Glomerular visceral epithelial cell (primary cell): ENCODE data around the gene MARVELD2.
A peak's percentile ranks its signal among the peaks of the same experiment; 100 is the strongest.
"Not testable (repeated sequence)": the region's sequence is repeated elsewhere in the genome, so short reads cannot be mapped to it uniquely, and the experiment has no call there.

Experiments
- DNase-seq: peaks from one replicate; pipeline ENCODE4 v3.0.0-alpha.2; 2016; ENCODE audit errors: extremely low spot score

The MARVELD2 gene

DNA sequence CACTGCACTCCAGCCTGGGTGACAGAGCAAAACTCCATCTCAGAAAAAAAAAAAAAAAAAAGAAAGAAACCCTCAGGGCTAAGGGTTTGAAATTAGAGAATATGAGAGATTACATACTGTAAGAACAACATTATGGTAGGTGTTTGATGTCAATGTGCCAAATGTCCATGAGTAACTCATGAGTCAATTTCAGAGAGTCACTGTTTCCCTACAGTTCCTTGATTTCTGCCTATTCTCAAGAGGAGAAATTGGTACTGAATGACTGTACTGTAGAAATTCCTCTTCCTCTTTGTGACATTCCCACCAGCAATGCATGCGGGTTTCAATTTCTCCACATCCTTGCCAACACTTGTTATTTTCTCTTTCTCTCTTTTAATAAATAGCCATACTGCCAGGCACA is 35.2 kb downstream of the MARVELD2 start:
- DNase-seq = peak; percentile 56

- not testable (repeated sequence) for DNase-seq
Measured at GRCh38 chr5:69450527-69450926, 35.6 kb downstream of the MARVELD2 start.

GRCh38 chr5:69451941-69452647 is 37.2 kb downstream of the MARVELD2 start:
- DNase-seq = no peak

DNA sequence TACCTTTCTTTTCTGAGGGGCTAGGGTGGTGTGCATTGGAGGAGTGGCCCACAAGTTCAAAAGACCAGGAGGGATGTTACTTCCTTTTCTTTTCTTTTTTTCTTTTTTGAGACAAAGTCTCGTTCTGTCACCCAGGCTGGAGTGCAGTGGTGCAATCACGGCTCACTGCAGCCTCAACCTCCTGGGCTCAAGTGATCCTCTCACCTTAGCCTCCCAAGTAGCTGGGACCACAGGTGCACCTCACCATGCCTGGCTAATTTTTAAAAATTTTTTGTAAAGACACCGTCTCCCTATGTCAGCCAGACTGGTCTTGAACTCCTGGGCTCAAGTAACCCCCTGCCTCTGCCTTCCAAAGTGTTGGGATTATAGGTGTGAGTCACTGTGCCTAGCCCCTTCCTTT is 38.6 kb downstream of the MARVELD2 start:
- not testable (repeated sequence) for DNase-seq

GRCh38 chr5:69454460-69455249 is 39.7 kb downstream of the MARVELD2 start:
- DNase-seq = no peak

DNA sequence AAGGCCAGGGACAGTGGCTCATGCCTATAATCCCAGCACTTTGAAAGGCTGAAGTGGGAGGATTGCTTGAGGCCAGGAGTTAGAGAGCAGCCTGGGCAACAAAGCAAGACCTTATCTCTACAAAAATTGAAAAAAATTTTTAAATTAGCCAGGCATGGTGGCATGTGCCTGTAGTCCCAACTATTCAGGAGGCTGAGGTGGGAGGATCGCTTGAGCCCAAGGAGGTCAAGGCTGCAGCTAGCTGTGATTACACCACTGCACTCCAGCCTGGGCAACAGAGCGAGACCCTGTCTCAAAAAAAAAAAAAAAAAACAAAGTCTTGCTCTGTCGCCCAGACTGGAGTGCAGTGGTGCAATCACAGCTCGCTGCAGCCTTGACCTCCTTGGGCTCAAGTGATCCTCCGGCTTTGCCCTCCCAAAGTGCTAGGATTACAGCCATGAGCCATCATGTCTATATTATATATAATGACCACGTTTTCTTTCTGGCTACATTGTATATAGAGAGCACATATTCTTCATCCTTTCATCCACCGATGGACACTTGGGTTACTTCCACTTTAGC is 40.6 kb downstream of the MARVELD2 start:
- DNase-seq = not testable (repeated sequence)

GRCh38 chr5:69462170-69462569 is 47.3 kb downstream of the MARVELD2 start:
- DNase-seq = no peak

GRCh38 chr5:69466375-69466774 is 51.5 kb downstream of the MARVELD2 start:
- not testable (repeated sequence) for DNase-seq

- no peak for DNase-seq
Measured at GRCh38 chr5:69467442-69468225, 52.7 kb downstream of the MARVELD2 start.

- DNase-seq = no peak
Measured at GRCh38 chr5:69468631-69469030, 53.7 kb downstream of the MARVELD2 start.

DNA sequence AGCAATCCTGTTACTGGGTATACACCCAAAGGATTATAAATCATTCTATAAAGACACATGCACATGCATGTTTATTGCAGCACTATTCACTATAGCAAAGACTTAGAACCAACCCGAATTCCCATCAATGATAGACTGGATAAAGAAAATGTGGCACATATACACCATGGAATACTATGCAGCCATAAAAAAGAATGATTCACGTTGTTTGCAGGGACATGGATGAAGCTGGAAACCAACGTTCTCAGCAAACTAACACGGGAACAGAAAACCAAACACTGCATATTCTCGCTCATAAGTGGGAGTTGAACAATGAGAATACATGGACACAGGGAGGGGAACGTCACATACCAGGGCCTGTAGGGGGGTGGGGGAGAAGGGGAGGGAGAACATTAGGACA is 56.6 kb downstream of the MARVELD2 start:
- not testable (repeated sequence) for DNase-seq

DNA sequence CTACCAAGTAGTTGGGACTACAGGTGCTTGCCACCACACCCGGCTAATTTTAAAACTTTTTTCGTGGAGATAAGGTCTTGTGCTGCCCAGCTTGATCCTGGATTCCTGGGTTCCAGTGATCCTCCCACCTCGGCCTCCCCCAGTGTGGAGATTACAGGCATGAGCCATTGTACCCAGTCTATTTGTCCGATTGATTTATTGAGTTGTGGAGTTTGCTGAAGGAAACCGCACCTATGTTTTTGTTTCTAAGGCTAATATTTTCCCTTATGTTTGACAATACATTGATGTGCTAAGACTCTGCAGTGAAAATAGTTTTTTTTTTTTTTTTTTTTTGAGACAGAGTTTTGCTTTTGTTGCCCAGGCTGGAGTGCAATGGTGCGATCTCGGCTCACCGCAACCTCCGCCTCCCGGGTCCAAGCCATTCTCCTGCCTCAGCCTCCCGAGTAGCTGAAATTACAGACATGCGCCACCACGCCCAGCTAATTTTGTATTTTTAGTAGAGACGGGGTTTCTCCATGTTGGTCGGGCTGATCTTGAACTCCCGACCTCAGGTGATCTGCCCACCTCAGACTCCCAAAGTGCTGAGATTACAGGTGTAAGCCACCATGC is 57.7 kb downstream of the MARVELD2 start:
- DNase-seq = not testable (repeated sequence)

GRCh38 chr5:69477170-69477569 is 62.3 kb downstream of the MARVELD2 start:
- DNase-seq = no peak

GRCh38 chr5:69478296-69478695 is 63.4 kb downstream of the MARVELD2 start:
- DNase-seq = not testable (repeated sequence)

GRCh38 chr5:69484891-69485290 is 70.0 kb downstream of the MARVELD2 start:
- peak; percentile 19 for DNase-seq

DNA sequence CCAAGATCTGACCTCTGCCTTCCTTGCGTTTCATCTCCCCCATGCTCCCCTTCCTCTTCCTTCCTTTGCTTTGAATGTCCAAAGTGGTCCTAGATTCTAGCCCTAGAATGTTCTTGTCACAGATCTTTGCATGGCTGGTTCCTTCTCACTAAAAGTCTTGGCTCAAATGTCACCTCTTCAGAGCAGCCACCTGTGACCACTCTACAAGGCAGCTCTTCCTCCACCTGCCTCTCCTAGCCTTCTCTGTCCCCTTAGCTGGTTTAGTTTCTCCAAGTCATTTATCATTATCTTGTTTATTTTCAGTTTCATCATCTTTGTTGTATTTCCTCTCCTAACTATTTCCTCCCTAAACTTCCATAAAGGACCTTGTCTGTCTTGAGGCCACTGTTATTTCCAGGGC is 70.6 kb downstream of the MARVELD2 start:
- no peak for DNase-seq

GRCh38 chr5:69489246-69489645 is 74.3 kb downstream of the MARVELD2 start:
- no peak for DNase-seq

- DNase-seq = no peak
Measured at GRCh38 chr5:69491027-69491426, 76.1 kb downstream of the MARVELD2 start.

- no peak for DNase-seq
Measured at GRCh38 chr5:69491838-69492390, 77.0 kb downstream of the MARVELD2 start.

GRCh38 chr5:69492391-69492922 is 77.5 kb downstream of the MARVELD2 start, which contains the start of gene OCLN:
Gene OCLN, plus strand, starts transcription at chr5:69492790. Its CDS starts 11,455 bp downstream, at chr5:69504245.
- peak; percentile 70 for DNase-seq

DNA sequence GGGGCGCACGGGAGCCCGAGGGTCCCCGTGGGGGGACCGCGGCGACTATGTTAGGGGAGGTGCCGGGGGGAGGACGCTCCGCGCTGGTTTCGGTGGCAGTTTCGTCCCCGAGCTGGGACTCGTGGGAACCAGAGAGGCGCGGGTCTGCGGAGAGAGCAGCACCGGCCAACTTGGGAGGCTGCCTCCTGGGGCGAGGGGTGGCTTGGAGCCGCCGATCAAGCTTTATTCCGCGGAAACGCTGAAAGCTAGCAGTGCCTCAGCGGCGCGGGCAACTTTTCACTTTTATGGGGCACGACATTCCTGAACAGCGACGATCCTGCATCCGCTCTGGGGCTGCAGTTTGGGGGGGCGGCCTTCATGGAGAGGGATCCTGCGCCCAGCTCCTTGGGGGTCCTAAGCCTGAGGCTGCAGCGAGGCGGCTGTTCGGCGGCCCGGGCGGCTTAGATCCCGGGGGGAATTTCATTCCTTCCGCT is 78.0 kb downstream of the MARVELD2 start:
- no peak for DNase-seq
